Measurements from ENCODE around the gene ATP6AP1.

Gene ATP6AP1

DNA sequence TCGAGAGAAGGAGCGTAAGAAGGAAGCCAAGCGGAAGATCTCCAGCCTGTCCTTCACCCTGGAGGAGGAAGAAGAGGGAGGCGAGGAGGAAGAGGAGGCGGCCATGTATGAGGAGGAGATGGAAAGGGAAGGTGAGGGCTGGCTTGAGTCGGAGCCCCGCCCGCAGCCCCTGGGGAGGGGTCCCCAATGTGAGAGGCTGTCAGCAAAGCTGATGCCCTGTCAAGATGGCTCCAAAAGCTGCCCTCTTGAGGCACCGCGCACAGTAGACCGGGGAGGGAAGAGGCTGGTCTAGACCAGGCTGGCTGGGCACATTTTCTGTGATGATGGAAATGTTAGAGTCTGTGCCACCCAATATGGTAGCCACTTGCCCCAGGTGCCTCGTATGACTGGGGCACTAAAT lies 18.0 kb downstream of the ATP6AP1 start:
- DNase-seq (ENCODE audit: low read depth in 1 of 2, low spot score in 1 of 2), result no peak

DNA sequence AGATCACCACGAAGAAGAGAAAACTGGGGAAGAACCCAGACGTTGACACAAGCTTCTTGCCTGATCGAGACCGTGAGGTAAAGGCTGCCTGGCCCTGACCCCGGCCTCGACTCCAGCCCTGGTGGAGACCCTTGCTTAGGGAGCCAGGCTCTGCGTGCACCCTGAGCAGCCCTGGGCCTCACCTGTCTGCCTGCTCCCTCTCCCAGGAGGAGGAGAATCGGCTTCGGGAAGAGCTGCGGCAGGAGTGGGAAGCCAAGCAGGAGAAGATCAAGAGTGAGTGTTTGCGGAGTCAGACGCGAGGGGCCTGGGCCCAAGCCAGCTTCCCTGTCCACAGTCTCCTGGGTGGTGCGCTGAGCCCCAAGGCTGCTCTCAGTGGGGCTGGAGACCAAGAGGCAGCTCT lies 20.0 kb downstream of the ATP6AP1 start:
- no peak for DNase-seq (ENCODE audit: low read depth in 1 of 2, low spot score in 1 of 2)

DNA sequence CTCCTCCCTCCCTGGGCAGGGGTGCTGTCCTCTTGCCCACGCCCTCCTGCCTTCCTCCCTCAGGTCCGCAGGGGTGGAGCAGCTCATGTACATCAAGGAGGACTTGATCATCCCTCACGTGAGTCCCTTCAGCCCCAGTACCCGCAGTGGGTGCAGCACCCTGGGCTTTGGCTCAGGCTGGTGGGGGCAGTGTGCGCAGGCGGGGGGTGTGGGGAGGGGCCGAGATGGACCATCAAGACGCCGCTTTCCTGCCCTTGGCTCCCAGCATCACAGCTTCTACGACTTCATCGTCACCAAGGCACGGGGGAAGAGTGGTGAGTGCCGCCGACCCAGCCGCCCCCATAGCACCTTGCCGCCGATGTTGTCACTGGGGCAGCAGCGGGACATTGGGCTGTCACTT lies 21.1 kb downstream of the ATP6AP1 start:
- DNase-seq (ENCODE audit: low read depth in 1 of 2, low spot score in 1 of 2), result no peak

DNA sequence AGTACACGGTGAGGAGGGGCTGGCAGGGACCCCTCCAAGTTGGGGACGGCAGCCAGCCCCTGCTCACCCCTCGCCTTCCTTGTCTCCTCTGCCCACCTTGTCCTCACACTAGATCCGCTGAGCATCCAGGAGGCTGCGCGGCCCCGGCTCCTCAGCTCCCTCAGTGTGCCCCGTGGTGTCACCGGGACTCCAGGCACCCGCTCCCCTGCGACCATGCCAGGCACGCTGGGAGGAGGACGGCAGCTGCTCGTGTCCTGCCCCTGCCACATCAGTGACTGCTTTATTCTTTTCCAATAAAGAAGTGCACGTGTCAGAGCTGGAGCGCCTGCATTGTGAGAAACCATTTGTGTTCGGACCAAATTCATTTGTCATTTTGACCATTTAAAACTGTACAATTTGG lies 21.8 kb downstream of the ATP6AP1 start:
- no peak for DNase-seq (ENCODE audit: low read depth in 1 of 2, low spot score in 1 of 2)

DNA sequence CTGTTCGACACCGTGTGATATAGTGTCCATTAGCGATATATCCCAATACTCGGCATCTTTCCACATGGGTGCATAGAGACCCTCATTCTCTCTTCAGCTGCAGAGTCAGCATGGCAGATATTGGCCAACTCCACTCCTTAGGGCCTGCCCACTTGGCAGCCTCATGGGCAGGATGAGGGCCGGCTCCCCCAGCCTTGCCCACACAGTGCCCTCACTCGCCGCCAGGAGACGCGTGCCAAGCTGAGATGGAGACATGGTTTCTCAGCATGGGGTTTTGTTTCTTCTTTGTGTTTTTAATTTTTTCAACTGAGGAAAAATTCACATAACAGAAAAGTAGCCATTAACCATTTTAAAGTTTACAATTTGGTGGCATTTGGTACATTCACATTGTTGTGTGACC lies 24.3 kb downstream of the ATP6AP1 start:
- no peak for DNase-seq (ENCODE audit: low read depth in 1 of 2, low spot score in 1 of 2)

DNA sequence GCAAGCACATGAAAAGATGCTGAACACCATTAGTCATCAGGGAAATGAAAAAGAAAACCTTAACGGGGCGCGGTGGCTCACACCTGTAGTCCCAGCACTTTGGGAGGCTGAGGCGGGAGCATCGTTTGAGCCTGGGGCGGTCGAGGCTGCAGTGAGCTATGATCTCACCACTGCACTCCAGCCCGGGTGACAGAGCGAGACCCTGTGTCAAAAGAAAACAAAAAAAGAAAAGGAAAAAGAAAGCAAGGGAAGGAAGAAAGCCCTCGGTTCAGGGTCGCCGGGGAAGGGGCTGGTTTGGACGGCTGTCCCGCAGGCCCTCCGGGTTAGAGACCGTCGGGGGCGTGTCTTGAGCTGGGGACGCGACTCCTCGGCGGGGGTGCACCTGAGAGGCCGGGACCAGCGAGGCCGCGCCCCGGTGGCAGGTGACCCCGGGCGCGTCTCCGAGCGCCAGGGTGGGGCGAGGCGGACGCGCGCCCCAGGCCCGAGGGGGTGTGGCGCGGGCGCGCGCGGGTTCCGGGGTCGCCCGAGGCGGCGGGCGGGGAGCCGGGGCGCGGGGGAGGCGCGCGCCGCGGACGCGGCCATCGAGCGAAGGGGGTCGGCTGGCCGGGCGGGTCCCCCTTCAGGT lies 29.1 kb downstream of the ATP6AP1 start:
- peak; percentile 14 to 40 for DNase-seq (ENCODE audit: low read depth in 1 of 2, low spot score in 1 of 2)

DNA sequence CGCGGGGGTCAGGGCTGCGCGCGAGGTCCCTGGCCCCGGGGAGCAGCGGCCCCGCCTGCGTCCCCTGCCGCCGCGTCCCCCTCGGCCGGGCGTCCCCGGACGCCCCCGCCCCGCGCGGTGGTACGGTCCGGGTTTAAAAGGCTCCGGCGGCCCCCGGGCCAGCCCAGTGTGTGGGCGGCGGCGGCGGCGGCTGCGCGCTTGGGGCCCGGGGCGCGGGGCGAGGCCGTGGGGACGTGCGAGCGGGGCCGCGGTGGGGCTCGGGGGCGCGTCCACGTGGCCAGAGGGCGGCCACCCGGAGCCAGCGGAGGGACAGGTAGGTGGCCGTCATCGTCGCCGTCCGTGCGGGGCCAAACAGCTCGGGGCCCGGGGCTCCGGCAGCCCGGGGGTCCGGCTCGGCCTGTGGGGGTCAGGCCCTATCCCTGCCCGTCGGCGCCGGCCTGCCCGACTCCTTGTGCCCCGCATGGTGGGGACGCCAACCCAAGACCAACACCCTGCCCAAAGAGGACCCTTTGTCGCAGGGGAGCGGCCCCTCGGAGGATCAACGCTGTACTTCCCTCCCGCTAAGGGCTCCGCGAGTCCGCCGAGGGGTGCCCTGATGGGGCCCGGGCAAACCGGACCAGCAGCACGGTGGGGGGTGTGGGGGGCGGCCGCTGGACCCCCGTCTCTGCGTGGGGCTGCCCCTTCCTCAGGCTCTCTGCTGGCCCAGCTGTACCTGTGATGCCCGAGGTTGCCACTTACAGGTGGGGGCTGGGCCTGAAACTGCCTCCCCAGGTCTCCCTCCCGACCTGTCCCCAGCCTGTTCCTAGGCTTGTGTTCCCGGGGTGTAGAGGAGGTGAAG lies 29.9 kb downstream of the ATP6AP1 start, which contains the start of gene PLXNA3:
Gene PLXNA3, plus strand, starts transcription at position 166 of the 838 bp plus-strand sequence. CDS start 1,903 bp downstream, outside the sequence.
- DNase-seq (ENCODE audit: low read depth in 1 of 2, low spot score in 1 of 2), result peak; percentile 47 to 50

DNA sequence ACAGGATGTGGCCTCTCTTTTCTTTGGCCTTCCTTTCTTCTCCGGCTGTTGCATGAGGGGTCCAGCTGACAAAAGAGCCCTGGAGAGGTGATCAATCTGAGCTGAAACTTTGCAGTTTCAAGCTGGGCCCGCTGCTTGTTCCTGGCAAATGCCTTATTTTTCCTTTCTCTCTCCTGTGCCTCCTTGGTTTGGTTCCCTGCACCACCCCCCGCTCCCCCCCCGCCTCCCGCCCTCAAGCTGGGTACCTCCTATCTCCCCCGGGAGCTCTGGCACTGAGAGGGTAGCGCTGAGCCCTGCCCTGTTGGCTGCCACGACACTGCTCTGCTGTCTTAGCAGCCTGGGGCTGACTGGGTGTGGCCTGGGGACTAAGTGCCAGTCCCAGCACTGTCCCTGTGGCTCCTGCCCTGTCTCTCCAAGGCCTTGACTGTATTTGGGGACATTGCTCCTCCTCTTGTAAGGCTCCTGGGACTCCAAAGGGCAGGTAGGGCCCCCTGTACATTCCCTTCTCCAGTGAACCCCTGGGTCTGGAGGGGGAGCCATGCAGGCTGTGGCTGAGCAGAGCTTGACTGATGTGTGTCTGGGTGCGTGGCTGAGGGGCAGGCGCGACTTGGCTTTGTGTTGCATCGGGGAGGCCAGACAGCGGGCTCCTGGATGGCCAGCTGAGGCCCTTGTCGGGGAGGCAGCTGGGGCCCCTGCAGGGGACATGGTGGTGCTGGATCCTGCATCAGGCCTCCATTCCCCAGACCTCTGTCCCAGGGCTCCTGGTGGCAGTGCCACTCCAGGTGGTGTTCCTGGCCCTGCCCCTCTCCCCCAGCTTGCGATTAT lies 30.7 kb downstream of the ATP6AP1 start:
- DNase-seq (ENCODE audit: low read depth in 1 of 2, low spot score in 1 of 2), result no peak

DNA sequence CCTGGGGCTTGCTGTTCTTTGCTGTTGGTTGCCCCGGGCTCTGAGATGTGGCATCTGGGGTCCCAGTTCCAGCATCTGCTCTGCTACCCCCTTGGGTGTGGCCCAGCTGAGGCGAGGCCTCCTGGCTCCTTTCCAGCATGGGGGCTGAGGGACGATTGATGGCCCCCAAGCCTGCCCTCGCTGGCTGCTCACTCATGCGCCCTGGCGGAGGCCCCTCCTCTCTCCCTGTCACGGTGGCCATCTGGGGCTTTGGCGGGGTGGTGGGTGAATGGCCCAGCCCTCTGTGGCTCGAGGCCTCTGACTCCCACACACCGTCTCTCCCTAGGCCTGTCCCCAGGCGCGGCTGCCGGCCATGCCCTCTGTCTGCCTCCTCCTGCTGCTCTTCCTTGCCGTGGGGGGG lies 31.4 kb downstream of the ATP6AP1 start:
- no peak for DNase-seq (ENCODE audit: low read depth in 1 of 2, low spot score in 1 of 2)

DNA sequence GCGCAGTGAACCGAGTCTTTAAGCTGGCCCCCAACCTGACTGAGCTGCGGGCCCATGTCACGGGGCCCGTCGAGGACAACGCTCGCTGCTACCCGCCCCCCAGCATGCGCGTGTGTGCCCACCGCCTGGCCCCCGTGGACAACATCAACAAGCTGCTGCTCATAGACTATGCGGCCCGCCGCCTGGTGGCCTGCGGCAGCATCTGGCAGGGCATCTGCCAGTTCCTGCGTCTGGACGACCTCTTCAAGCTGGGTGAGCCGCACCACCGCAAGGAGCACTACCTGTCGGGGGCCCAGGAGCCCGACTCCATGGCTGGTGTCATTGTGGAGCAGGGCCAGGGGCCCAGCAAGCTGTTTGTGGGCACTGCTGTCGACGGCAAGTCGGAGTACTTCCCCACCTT lies 31.8 kb downstream of the ATP6AP1 start:
- no peak for DNase-seq (ENCODE audit: low read depth in 1 of 2, low spot score in 1 of 2)

DNA sequence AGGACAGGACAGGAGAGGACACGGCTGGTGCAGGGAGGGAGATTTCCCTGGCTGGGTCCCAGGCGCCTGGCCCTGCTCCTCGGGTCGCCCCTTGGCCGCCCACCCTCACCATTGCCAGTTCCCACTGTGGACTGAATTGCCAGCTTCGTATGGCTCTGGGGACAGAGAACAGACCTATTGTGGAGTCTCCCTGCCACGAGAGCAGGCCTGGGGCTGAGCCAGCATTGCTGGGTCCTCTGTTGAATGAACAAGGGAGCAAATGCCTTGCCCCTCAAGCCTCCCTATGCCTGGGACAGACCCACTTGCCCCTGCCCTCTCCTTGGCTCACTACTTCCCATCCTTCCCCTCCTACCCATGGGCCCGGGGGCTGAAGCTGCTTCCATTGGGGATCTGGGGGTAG lies 33.9 kb downstream of the ATP6AP1 start:
- DNase-seq (ENCODE audit: low read depth in 1 of 2, low spot score in 1 of 2), result no peak

DNA sequence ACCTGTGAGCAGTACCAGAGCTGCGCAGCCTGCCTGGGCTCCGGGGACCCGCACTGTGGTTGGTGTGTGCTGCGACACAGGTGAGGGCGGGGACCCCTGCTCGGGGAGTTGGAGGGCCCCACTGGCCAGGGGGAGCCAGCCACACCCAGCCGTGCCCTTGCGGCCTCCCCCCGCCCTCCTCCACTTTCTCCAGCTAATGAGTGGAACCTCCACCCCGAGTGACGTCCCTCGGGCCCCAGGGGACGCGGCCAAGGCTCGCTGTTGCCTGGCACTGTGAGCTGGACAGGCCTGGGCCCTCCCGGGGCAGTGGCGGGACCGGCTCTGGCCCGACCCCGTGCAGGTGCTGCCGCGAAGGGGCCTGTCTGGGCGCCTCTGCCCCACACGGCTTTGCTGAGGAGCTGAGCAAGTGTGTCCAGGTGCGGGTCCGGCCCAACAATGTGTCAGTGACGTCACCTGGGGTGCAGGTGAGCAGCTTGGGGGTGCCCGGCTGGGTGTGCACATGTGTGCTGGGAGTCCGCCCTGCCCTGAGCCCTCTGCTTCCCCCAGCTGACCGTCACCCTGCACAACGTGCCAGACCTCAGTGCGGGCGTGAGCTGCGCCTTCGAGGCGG lies 35.2 kb downstream of the ATP6AP1 start:
- DNase-seq (ENCODE audit: low read depth in 1 of 2, low spot score in 1 of 2), result no peak

DNA sequence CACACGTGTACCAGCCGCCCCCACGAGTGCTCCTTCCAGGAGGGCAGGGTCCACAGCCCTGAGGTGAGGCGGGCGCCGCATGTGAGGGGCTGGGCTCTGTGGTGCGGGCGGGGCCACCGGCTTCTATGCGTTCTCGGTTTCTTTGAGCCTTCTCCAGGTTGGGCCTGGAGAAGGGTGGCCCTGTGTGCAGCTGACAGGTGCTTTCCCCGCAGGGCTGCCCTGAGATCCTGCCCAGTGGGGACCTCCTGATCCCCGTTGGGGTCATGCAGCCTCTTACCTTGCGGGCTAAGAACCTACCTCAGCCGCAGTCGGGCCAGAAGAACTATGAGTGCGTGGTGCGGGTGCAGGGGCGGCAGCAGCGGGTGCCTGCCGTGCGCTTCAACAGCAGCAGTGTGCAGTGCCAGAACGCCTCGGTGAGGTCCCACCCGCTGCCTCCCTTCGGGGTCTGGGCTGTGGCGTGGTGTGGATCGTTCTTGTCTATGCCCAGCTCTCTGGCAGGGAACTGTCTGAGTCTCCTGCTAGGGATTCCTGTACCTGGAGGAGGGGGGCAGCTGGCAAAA lies 36.4 kb downstream of the ATP6AP1 start:
- no peak for DNase-seq (ENCODE audit: low read depth in 1 of 2, low spot score in 1 of 2)

DNA sequence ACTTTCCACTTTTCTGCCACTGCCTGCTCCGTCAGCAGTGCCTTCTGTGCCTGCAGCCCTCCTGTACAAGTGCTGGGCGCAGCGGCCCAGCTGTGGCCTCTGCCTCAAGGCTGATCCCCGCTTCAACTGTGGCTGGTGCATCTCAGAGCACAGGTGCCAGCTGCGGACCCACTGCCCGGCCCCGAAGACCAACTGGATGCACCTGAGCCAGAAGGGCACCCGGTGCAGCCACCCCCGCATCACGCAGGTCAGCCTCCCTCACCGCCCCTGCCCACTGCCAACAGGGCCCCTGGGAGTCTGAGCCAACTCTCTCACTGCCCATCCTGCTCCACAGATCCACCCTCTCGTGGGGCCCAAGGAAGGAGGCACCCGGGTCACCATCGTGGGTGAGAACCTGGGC lies 37.1 kb downstream of the ATP6AP1 start:
- DNase-seq (ENCODE audit: low read depth in 1 of 2, low spot score in 1 of 2), result no peak

DNA sequence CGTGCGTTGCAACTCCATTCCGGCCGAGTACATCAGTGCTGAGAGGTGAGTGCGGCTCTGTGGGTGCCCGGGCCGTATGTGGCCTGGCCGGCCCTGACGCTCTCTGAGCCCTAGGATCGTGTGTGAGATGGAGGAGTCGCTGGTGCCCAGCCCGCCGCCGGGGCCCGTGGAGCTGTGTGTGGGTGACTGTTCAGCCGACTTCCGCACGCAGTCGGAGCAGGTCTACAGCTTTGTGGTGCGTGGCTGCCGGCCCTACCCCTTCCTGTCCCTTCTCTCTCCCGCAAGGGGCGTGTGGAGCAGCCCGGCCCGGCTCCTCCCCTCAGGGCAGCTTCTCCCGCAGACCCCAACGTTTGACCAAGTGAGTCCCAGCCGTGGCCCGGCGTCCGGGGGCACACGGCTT lies 37.6 kb downstream of the ATP6AP1 start:
- no peak for DNase-seq (ENCODE audit: low read depth in 1 of 2, low spot score in 1 of 2)

DNA sequence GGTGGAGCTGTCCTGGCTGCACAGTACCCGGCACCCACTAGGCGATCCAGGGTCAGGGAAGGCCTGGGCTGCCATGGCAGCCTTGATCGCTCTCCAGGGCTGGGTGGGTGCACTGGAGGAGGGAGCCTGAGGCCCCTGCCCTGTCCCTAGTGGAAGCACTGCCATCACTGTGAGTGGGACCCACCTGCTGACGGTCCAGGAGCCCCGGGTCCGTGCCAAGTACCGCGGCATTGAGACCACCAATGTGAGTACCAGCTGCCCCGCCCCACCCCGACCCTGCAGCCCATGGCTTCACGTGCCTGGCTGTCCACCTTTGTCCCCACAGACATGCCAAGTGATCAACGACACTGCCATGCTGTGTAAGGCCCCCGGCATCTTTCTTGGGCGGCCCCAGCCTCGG lies 38.4 kb downstream of the ATP6AP1 start:
- DNase-seq (ENCODE audit: low read depth in 1 of 2, low spot score in 1 of 2), result no peak

DNA sequence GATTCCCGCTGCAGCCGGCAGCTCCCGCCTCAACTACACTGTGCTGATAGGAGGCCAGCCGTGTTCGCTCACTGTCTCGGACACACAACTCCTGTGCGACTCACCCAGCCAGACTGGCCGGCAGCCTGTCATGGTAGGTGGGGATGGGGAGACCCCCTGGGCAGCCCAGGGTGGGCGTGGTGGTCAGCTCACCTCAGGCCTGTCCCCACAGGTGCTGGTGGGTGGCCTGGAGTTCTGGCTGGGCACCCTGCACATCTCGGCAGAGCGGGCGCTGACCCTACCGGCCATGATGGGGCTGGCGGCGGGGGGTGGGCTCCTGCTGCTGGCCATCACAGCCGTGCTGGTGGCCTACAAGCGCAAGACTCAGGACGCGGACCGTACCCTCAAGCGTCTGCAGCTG lies 39.1 kb downstream of the ATP6AP1 start:
- DNase-seq (ENCODE audit: low read depth in 1 of 2, low spot score in 1 of 2), result no peak

DNA sequence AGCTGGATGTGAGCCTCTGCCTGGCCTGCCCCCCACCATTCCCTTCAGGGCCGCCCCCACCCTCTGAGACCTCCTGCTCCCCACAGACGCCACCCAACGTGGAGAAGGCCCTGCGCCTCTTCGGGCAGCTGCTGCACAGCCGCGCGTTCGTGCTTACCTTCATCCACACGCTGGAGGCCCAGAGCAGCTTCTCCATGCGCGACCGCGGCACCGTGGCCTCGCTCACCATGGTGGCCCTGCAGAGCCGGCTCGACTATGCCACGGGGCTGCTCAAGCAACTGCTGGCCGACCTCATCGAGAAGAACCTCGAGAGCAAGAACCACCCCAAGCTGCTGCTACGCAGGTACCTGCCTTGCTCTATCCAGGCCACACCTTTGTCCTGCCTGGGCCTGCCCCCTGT lies 39.7 kb downstream of the ATP6AP1 start:
- no peak for DNase-seq (ENCODE audit: low read depth in 1 of 2, low spot score in 1 of 2)

DNA sequence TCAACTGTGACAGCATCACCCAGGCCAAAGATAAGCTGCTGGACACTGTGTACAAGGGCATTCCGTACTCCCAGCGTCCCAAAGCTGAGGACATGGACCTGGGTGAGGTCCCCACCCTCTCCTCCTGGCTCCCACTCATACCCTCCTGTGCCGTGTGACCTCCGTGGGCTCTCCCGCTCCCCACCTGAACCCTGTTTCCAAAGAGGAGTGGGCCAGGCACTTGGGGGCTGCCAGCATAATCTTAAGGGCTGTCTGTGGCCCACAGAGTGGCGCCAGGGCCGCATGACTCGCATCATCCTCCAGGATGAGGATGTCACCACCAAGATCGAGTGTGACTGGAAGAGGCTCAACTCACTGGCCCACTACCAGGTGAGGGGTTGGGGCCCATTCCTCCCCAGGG lies 40.6 kb downstream of the ATP6AP1 start:
- no peak for DNase-seq (ENCODE audit: low read depth in 1 of 2, low spot score in 1 of 2)

DNA sequence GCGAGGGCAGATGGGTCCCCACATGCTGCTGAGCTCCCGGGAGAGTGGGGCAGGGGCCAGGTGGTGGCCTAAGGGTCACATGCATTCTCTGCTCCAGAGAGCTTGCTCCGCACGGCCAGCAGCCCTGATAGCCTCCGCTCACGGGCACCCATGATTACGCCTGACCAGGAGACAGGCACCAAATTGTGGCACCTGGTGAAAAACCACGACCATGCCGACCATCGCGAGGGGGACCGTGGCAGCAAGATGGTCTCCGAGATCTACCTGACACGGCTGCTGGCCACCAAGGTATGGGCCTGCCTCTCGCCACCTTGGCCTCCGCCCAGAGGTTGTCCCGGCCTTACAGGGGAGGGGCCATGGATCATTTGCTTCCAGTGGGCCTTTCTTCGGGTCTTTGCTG lies 41.4 kb downstream of the ATP6AP1 start:
- DNase-seq (ENCODE audit: low read depth in 1 of 2, low spot score in 1 of 2), result no peak

DNA sequence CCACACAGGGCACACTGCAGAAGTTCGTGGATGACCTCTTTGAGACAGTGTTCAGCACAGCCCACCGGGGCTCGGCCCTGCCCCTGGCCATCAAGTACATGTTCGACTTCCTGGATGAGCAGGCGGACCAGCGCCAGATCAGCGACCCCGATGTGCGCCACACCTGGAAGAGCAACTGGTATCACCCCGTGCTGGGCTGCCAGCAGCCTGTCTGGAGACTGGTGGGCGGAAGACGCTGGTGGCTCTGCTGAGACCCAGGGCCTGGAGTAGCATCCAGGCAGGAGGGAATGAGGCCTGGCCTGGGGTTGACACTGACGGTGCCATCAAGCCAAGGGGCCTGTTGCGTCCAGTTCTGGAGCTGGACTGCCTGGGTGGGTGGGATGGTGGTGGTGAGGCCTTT lies 42.0 kb downstream of the ATP6AP1 start:
- no peak for DNase-seq (ENCODE audit: low read depth in 1 of 2, low spot score in 1 of 2)

Measured in activated T-helper 1 cell treated with anti-CD3 and anti-CD28 coated beads, Interleukin-2, amount 50 U/mL, for 16 hours (primary cell).